GM18505 (cell line): ENCODE measurements around the gene SYT8.

Experiments used
- ATAC-seq: cut with Tn5 transposase; IDR thresholded peaks from one replicate; pipeline ENCODE4 v1.9.1; 2021; ENCODE audit not compliant: unreplicated experiment
- POLR2A ChIP-seq: IDR thresholded peaks from 4 replicates; pipeline ENCODE4 v1.6.1; 2011; ENCODE audit warnings: borderline replicate concordance; ENCODE audit not compliant: insufficient read depth, insufficient read length; ENCODE audit errors: extremely low read depth

Gene SYT8

GRCh38 chr11:1839924-1840779, 5.4 kb downstream of the SYT8 start:
- TF ChIP-seq POLR2A: no peak
- ATAC-seq: no peak

- no peak for ATAC-seq
- no peak for TF ChIP-seq POLR2A
These were observed 6.1 kb downstream of the SYT8 start for GRCh38 chr11:1840780-1841480.

- ATAC-seq: no peak
- no peak for TF ChIP-seq POLR2A
These were observed 6.8 kb downstream of the SYT8 start for GRCh38 chr11:1841511-1842148.

GRCh38 chr11:1842149-1843097, 7.6 kb downstream of the SYT8 start:
- ATAC-seq: no peak
- no peak for TF ChIP-seq POLR2A

GRCh38 chr11:1843098-1843473, 8.3 kb downstream of the SYT8 start:
- no peak for ATAC-seq
- TF ChIP-seq POLR2A: no peak

- TF ChIP-seq POLR2A: no peak
- ATAC-seq: no peak
These were observed 9.0 kb downstream of the SYT8 start for GRCh38 chr11:1843796-1844195.

- no peak for ATAC-seq
- no peak for TF ChIP-seq POLR2A
These were observed 9.7 kb downstream of the SYT8 start for GRCh38 chr11:1844221-1845094.

- ATAC-seq: no peak
- TF ChIP-seq POLR2A: no peak
These were observed 10.3 kb downstream of the SYT8 start for GRCh38 chr11:1845095-1845429.

GRCh38 chr11:1845561-1846452, 11.0 kb downstream of the SYT8 start:
- no peak for ATAC-seq
- TF ChIP-seq POLR2A: no peak

- no peak for ATAC-seq
- no peak for TF ChIP-seq POLR2A
These were observed 11.7 kb downstream of the SYT8 start for GRCh38 chr11:1846453-1846932.
